Epithelial cell of prostate (primary cell): ENCODE results near the gene TBL1X.
"Not testable (repeated sequence)": the region's sequence is repeated elsewhere in the genome, so short reads cannot be mapped to it uniquely, and the experiment has no call there.

ENCODE experiments used
- DNase-seq: peaks from one replicate; pipeline ENCODE4 v3.0.0-alpha.2; 2011; ENCODE audit warnings: low read depth, low spot score
- H3K27ac ChIP-seq: fragments of 450-650 bp; 2 replicates; pipeline ENCODE4 v1.5.1; 2017; ENCODE audit warnings: mild to moderate bottlenecking

Gene TBL1X

GRCh38 chrX:9464435-9465371 is at the start of gene TBL1X:
TSS of gene TBL1X (plus strand) at chrX:9465058. CDS start at chrX:9653587, 188,529 bp downstream.
- peak within 1 kb of the TSS; percentile 83 for H3K27ac ChIP-seq
- DNase-seq: no peak

GRCh38 chrX:9416562-9417348 is 48.1 kb upstream of the TBL1X start:
- H3K27ac ChIP-seq: no peak overlapping the region
- no peak for DNase-seq

GRCh38 chrX:9418262-9418661 is 46.6 kb upstream of the TBL1X start:
- H3K27ac ChIP-seq: no peak overlapping the region
- DNase-seq: no peak

GRCh38 chrX:9420275-9421265 is 44.3 kb upstream of the TBL1X start:
- no peak overlapping the region for H3K27ac ChIP-seq
- DNase-seq: no peak

- no peak for DNase-seq
- H3K27ac ChIP-seq: no peak overlapping the region
These were observed 35.1 kb upstream of the TBL1X start for GRCh38 chrX:9429767-9430166.

GRCh38 chrX:9430346-9430921 is 34.4 kb upstream of the TBL1X start:
- no peak for DNase-seq
- H3K27ac ChIP-seq: no peak overlapping the region

GRCh38 chrX:9431281-9431680 is 33.6 kb upstream of the TBL1X start:
- DNase-seq: no peak
- H3K27ac ChIP-seq: no peak overlapping the region

- H3K27ac ChIP-seq: no peak overlapping the region
These were observed 31.3 kb upstream of the TBL1X start for GRCh38 chrX:9433596-9433995.

GRCh38 chrX:9434051-9434550 is 30.8 kb upstream of the TBL1X start:
- H3K27ac ChIP-seq: no peak overlapping the region
- no peak for DNase-seq

More at GRCh38 chrX:9433596-9433995, 31.3 kb upstream of the TBL1X start:
- no peak for DNase-seq

GRCh38 chrX:9435086-9435485 is 29.8 kb upstream of the TBL1X start:
- not testable (repeated sequence) for DNase-seq, H3K27ac ChIP-seq

GRCh38 chrX:9436812-9437211 is 28.0 kb upstream of the TBL1X start:
- no peak for DNase-seq

GRCh38 chrX:9438933-9439494 is 25.8 kb upstream of the TBL1X start:
- no peak overlapping the region for H3K27ac ChIP-seq
- DNase-seq: no peak

More at GRCh38 chrX:9436812-9437211, 28.0 kb upstream of the TBL1X start:
- H3K27ac ChIP-seq: no peak overlapping the region

GRCh38 chrX:9440116-9440844 is 24.6 kb upstream of the TBL1X start:
- H3K27ac ChIP-seq: no peak overlapping the region
- DNase-seq: no peak

- no peak overlapping the region for H3K27ac ChIP-seq
- DNase-seq: no peak
These were observed 22.8 kb upstream of the TBL1X start for GRCh38 chrX:9442056-9442455.

- H3K27ac ChIP-seq: no peak overlapping the region
- no peak for DNase-seq
These were observed 21.5 kb upstream of the TBL1X start for GRCh38 chrX:9443327-9443726.

- no peak overlapping the region for H3K27ac ChIP-seq
- DNase-seq: no peak
These were observed 17.0 kb upstream of the TBL1X start for GRCh38 chrX:9447906-9448305.

GRCh38 chrX:9456250-9457074 is 8.4 kb upstream of the TBL1X start:
- no peak overlapping the region for H3K27ac ChIP-seq
- no peak for DNase-seq

GRCh38 chrX:9458034-9458433 is 6.8 kb upstream of the TBL1X start:
- H3K27ac ChIP-seq, DNase-seq: not testable (repeated sequence)
